NB4 (cell line): Measurements from ENCODE around the gene CAST.

ENCODE experiments used
- DNase-seq: peaks from one replicate; pipeline ENCODE4 v3.0.0; 2010; ENCODE audit warnings: low read depth
- H3K4me3 ChIP-seq: one replicate; pipeline ENCODE4 v1.5.1; 2011; ENCODE audit warnings: mild to moderate bottlenecking, low read depth, low read length, moderate library complexity
- CTCF ChIP-seq: IDR thresholded peaks from one replicate; pipeline ENCODE4 v1.5.1; 2012; ENCODE audit warnings: low read depth, low read length
- MAX ChIP-seq: IDR thresholded peaks from 2 replicates; pipeline ENCODE4 v1.6.1; 2011; ENCODE audit warnings: low read depth, low read length
- MYC ChIP-seq: IDR thresholded peaks from 2 replicates; pipeline ENCODE4 v1.6.1; 2011; ENCODE audit warnings: low read depth, low read length
- POLR2A ChIP-seq: IDR thresholded peaks from 2 replicates; pipeline ENCODE4 v1.6.1; 2011; ENCODE audit warnings: mild to moderate bottlenecking; ENCODE audit not compliant: insufficient read length; ENCODE audit errors: extremely low read depth

The CAST gene

GRCh38 chr5:96753848-96754247, 91.7 kb downstream of the CAST start:
- DNase-seq = no peak
- no peak for TF ChIP-seq CTCF
- no peak for TF ChIP-seq POLR2A
- no peak for TF ChIP-seq MAX
- no peak overlapping the region for H3K4me3 ChIP-seq

- DNase-seq = no peak
- no peak for TF ChIP-seq CTCF
- no peak for TF ChIP-seq POLR2A
- no peak for TF ChIP-seq MAX
- TF ChIP-seq MYC = no peak
- no peak overlapping the region for H3K4me3 ChIP-seq
Measured at GRCh38 chr5:96755851-96756250, 93.7 kb downstream of the CAST start.

GRCh38 chr5:96756985-96757384, 94.8 kb downstream of the CAST start:
- DNase-seq = no peak
- TF ChIP-seq CTCF = no peak
- TF ChIP-seq POLR2A = no peak
- no peak for TF ChIP-seq MAX
- TF ChIP-seq MYC = no peak
- H3K4me3 ChIP-seq = no peak overlapping the region

- TF ChIP-seq CTCF = no peak
- TF ChIP-seq MYC = no peak
- no peak for TF ChIP-seq MAX
- TF ChIP-seq POLR2A = no peak
- no peak for DNase-seq
- H3K4me3 ChIP-seq = no peak overlapping the region
Measured at GRCh38 chr5:96758621-96759020, 96.4 kb downstream of the CAST start.

GRCh38 chr5:96761618-96762017, 99.4 kb downstream of the CAST start:
- DNase-seq = no peak
- TF ChIP-seq POLR2A (no peak), CTCF (no peak), MAX (no peak), MYC (no peak)
- no peak overlapping the region for H3K4me3 ChIP-seq

GRCh38 chr5:96763026-96763425, 100.8 kb downstream of the CAST start:
- no peak for TF ChIP-seq CTCF
- no peak for TF ChIP-seq MAX
- TF ChIP-seq MYC = no peak
- TF ChIP-seq POLR2A = no peak
- no peak for DNase-seq
- no peak overlapping the region for H3K4me3 ChIP-seq
